ENCODE results near the gene PRKCH.

GRCh38 chr14:61416591-61416990, 95.2 kb downstream of the PRKCH start:
- no peak for TF ChIP-seq LEF1 (IDR thresholded peaks at IDR 0.05)
- TF ChIP-seq ELK1 (CRISPR knock-in tag; IDR thresholded peaks at IDR 0.05): no peak
- no peak for TF ChIP-seq ATF1 (CRISPR knock-in tag; IDR thresholded peaks at IDR 0.05)
- TF ChIP-seq ATF1 (tag; IDR thresholded peaks at IDR 0.05): no peak
- TF ChIP-seq FOXJ3 (CRISPR knock-in tag; IDR thresholded peaks at IDR 0.05): no peak
- no peak for TF ChIP-seq CTCF (IDR thresholded peaks at IDR 0.05 in 2 of 3, conservative IDR thresholded peaks at IDR 0.05 in 1 of 3; ENCODE audit: insufficient read depth in 2 of 3, low read depth in 1 of 3, low read length in 3 of 3)
- no peak for TF ChIP-seq KLF6 (CRISPR knock-in tag; IDR thresholded peaks at IDR 0.05; ENCODE audit: borderline replicate concordance)
- TF ChIP-seq JUNB (CRISPR knock-in tag; conservative IDR thresholded peaks at IDR 0.05): no peak
- TF ChIP-seq NKRF (IDR thresholded peaks at IDR 0.05; ENCODE audit: borderline replicate concordance): no peak
- no peak for TF ChIP-seq MAX (CRISPR knock-in tag; IDR thresholded peaks at IDR 0.05)
- TF ChIP-seq TCF7L2 (IDR thresholded peaks at IDR 0.05; ENCODE audit: low read depth, low read length): no peak
- no peak for TF ChIP-seq THRAP3 (IDR thresholded peaks at IDR 0.05; ENCODE audit: borderline replicate concordance)
- no peak for TF ChIP-seq KAT8 (IDR thresholded peaks at IDR 0.05; ENCODE audit: low read depth)
